ENCODE data around the gene BSND. TPM values are rescaled to one million over a fixed set of nuclear protein-coding genes. Genes with fewer than 3 reads are reported as not detected.

The BSND gene
- total RNA-seq, 4 donors from 2014 or later: not detected

GRCh38 chr1:54979327-54979891 lies 19.3 kb upstream of the BSND start:
- no peak for DNase-seq (ENCODE audit: low spot score in 2 of 2)
- Histone ChIP-seq H3K4me1 (peaks cover 0 to 12% (median 0%) of the 10 kb centered on the region in 4 donors), H3K9me3 (no peaks in the 10 kb centered on the region)

GRCh38 chr1:54980046-54980527 lies 18.6 kb upstream of the BSND start:
- TF ChIP-seq EP300 (IDR thresholded peaks at IDR 0.05): no peak
- TF ChIP-seq POLR2A (IDR thresholded peaks at IDR 0.05): no peak
- no peak for TF ChIP-seq CTCF (IDR thresholded peaks at IDR 0.05)
- no peak for DNase-seq (ENCODE audit: low spot score in 2 of 2)
- 20 to 41% methylated on average over 10 to 13 of the region's 25 CpGs for WGBS, 2 donors
- H3K36me3 ChIP-seq: no peaks in the 10 kb centered on the region
- no peaks in the 10 kb centered on the region for H3K9me3 ChIP-seq
- peaks cover 0 to 12% (median 0%) of the 10 kb centered on the region in 4 donors for H3K4me1 ChIP-seq
- H3K4me3 ChIP-seq: peak overlapping the region; percentile 7 to 50 (median 22)
- peaks cover 0 to 34% of the 10 kb centered on the region in 2 donors for H3K27me3 ChIP-seq
- no peak overlapping the region for H3K27ac ChIP-seq

More at GRCh38 chr1:54979327-54979891, 19.3 kb upstream of the BSND start:
- peaks cover 0 to 34% of the 10 kb centered on the region in 2 donors for H3K27me3 ChIP-seq
- H3K27ac ChIP-seq: no peak overlapping the region
- no peaks in the 10 kb centered on the region for H3K36me3 ChIP-seq
- no peak overlapping the region for H3K4me3 ChIP-seq
- WGBS, 2 donors: 31 to 62% methylated on average over 3 to 5 of the region's 5 CpGs
- TF ChIP-seq CTCF (IDR thresholded peaks at IDR 0.05) (no peak), EP300 (IDR thresholded peaks at IDR 0.05) (no peak), POLR2A (IDR thresholded peaks at IDR 0.05) (no peak)

GRCh38 chr1:54980528-54981241 lies 18.0 kb upstream of the BSND start, which contains the start of gene TMEM61:
Gene TMEM61 (plus strand): TSS chr1:54980628. CDS start chr1:54981066, 438 bp downstream.
- DNase-seq (ENCODE audit: low spot score in 2 of 2): no peak
- Histone ChIP-seq H3K36me3 (no peaks in the 10 kb centered on the region), H3K27me3 (peaks cover 0 to 34% of the 10 kb centered on the region in 2 donors), H3K9me3 (no peaks in the 10 kb centered on the region), H3K4me3 (peak within 1 kb of the TSS; percentile 7 to 50 (median 22)), H3K27ac (no peak within 1 kb of the TSS), H3K4me1 (peaks cover 0 to 12% (median 0%) of the 10 kb centered on the region in 4 donors)
- WGBS, 2 donors: 11 to 13% methylated on average over 9 to 18 of the region's 69 CpGs
- TF ChIP-seq POLR2A (IDR thresholded peaks at IDR 0.05) (no peak), CTCF (IDR thresholded peaks at IDR 0.05) (no peak), EP300 (IDR thresholded peaks at IDR 0.05) (no peak)

GRCh38 chr1:54981466-54981865 lies 17.3 kb upstream of the BSND start:
- no peak overlapping the region for H3K4me3 ChIP-seq
- H3K9me3 ChIP-seq: no peaks in the 10 kb centered on the region
- H3K27ac ChIP-seq: no peak overlapping the region
- H3K4me1 ChIP-seq: peaks cover 0 to 12% (median 0%) of the 10 kb centered on the region in 4 donors
- TF ChIP-seq CTCF (IDR thresholded peaks at IDR 0.05) (no peak), POLR2A (IDR thresholded peaks at IDR 0.05) (no peak), EP300 (IDR thresholded peaks at IDR 0.05) (no peak)
- H3K36me3 ChIP-seq: no peaks in the 10 kb centered on the region
- DNase-seq (ENCODE audit: low spot score in 2 of 2): no peak
- WGBS, 2 donors: 89 to 91% methylated on average over 8 of the region's 8 CpGs
- peaks cover 0 to 34% of the 10 kb centered on the region in 2 donors for H3K27me3 ChIP-seq

- Histone ChIP-seq H3K4me1 (peaks cover 0 to 12% (median 0%) of the 10 kb centered on the region in 4 donors), H3K27ac (no peak overlapping the region), H3K9me3 (no peaks in the 10 kb centered on the region), H3K27me3 (peaks cover 0 to 34% of the 10 kb centered on the region in 2 donors), H3K36me3 (no peaks in the 10 kb centered on the region), H3K4me3 (no peak overlapping the region)
- TF ChIP-seq CTCF (IDR thresholded peaks at IDR 0.05) (no peak), POLR2A (IDR thresholded peaks at IDR 0.05) (no peak), EP300 (IDR thresholded peaks at IDR 0.05) (no peak)
- no peak for DNase-seq (ENCODE audit: low spot score in 2 of 2)
These were observed 16.0 kb upstream of the BSND start for GRCh38 chr1:54982739-54983138.
